WTC11 (cell line): ENCODE results near the gene IL1RAPL1. TPM values are rescaled to one million over a fixed set of nuclear protein-coding genes. Genes with fewer than 3 reads are reported as not detected.

ENCODE experiments used
- ATAC-seq: fragments of 200-7000 bp; cut with Tn5 transposase; 2 replicates; pipeline ENCODE4 v1.10.0; 2021; ENCODE audit warnings: mild to moderate bottlenecking, moderate library complexity
- CTCF ChIA-PET: fragments of 300-600 bp; sonication (Branson Sonifier 250); formaldehyde crosslinking; loops from one replicate; lab custom pipeline; 2021; ENCODE audit warnings: antibody characterized with exemption; lab: Charles Lee
- POLR2A ChIA-PET: fragments of 350-600 bp; sonication (Branson Sonifier 250); formaldehyde crosslinking; loops from one replicate; lab custom pipeline; 2021; ENCODE audit warnings: antibody characterized with exemption; lab: Charles Lee
- DNase-seq: peaks from one replicate; pipeline ENCODE4 v3.0.0; 2021; ENCODE audit warnings: low spot score
- H3K27ac Mint-ChIP-seq: 2 replicates; pipeline ENCODE4 v1.8.0; 2021; ENCODE audit warnings: mixed read lengths
- H3K27me3 Mint-ChIP-seq: 2 replicates; pipeline ENCODE4 v1.8.0; 2021; ENCODE audit warnings: low read depth, mild to moderate bottlenecking, moderate library complexity, mixed read lengths
- H3K36me3 Mint-ChIP-seq: 2 replicates; pipeline ENCODE4 v1.8.0; 2021; ENCODE audit warnings: mixed read lengths
- H3K4me1 Mint-ChIP-seq: 2 replicates; pipeline ENCODE4 v1.8.0; 2022; ENCODE audit warnings: mixed read lengths
- H3K4me3 Mint-ChIP-seq: 2 replicates; pipeline ENCODE4 v1.8.0; 2021; ENCODE audit warnings: mild to moderate bottlenecking, moderate library complexity, mixed read lengths
- H3K9me3 Mint-ChIP-seq: 2 replicates; pipeline ENCODE4 v1.8.0; 2021; ENCODE audit warnings: mixed read lengths
- CBFB ChIP-seq: sonication (generic); formaldehyde crosslinking; IDR thresholded peaks from 2 replicates; pipeline ENCODE4 v1.8.1; 2022; ENCODE audit warnings: mild to moderate bottlenecking, low read depth, missing genetic modification reagents
- CREB1 ChIP-seq: sonication (generic); formaldehyde crosslinking; IDR thresholded peaks from 2 replicates; pipeline ENCODE4 v1.8.0; 2023; ENCODE audit warnings: mild to moderate bottlenecking, missing genetic modification reagents
- CREM ChIP-seq: sonication (generic); formaldehyde crosslinking; IDR thresholded peaks from 2 replicates; pipeline ENCODE4 v1.8.1; 2022; ENCODE audit warnings: mild to moderate bottlenecking, missing genetic modification reagents, moderate library complexity
- CTCF ChIP-seq: fragments of 200-600 bp; IDR thresholded peaks from 2 replicates; pipeline ENCODE4 v1.8.0; 2022; ENCODE audit warnings: antibody characterized with exemption
- JAZF1 ChIP-seq: fragments of 250-450 bp; sonication (Bioruptor Pico); IDR thresholded peaks from 2 replicates; pipeline ENCODE4 v1.9.0; 2021; ENCODE audit warnings: moderate library complexity, mild to moderate bottlenecking, inconsistent platforms
- JUN ChIP-seq: sonication (generic); formaldehyde crosslinking; IDR thresholded peaks from 2 replicates; pipeline ENCODE4 v1.8.0; 2023; ENCODE audit warnings: mild to moderate bottlenecking, missing genetic modification reagents
- KAT7 ChIP-seq: sonication (generic); formaldehyde crosslinking; IDR thresholded peaks from 2 replicates; pipeline ENCODE4 v1.8.1; 2023; ENCODE audit warnings: missing genetic modification reagents, mild to moderate bottlenecking, borderline replicate concordance
- MAX ChIP-seq: sonication (generic); formaldehyde crosslinking; IDR thresholded peaks from 2 replicates; pipeline ENCODE4 v1.8.0; 2022; ENCODE audit warnings: mild to moderate bottlenecking, missing genetic modification reagents
- MXD4 ChIP-seq: fragments of 250-450 bp; sonication (Bioruptor Pico); IDR thresholded peaks from 2 replicates; pipeline ENCODE4 v1.8.0; 2021; ENCODE audit warnings: mild to moderate bottlenecking, moderate library complexity, borderline replicate concordance
- PREB ChIP-seq: sonication (generic); formaldehyde crosslinking; IDR thresholded peaks from 2 replicates; pipeline ENCODE4 v1.8.1; 2022; ENCODE audit warnings: mild to moderate bottlenecking, missing genetic modification reagents, moderate library complexity, borderline replicate concordance
- SMAD3 ChIP-seq: sonication (generic); formaldehyde crosslinking; IDR thresholded peaks from 2 replicates; pipeline ENCODE4 v1.8.0; 2022; ENCODE audit warnings: missing genetic modification reagents, mild to moderate bottlenecking, borderline replicate concordance
- SOX15 ChIP-seq: fragments of 250-450 bp; sonication (Bioruptor Pico); IDR thresholded peaks from 2 replicates; pipeline ENCODE4 v1.9.0; 2021; ENCODE audit warnings: mild to moderate bottlenecking
- ZNF138 ChIP-seq: sonication (generic); formaldehyde crosslinking; conservative IDR thresholded peaks from 2 replicates; pipeline ENCODE4 v1.8.1; 2022; ENCODE audit warnings: mild to moderate bottlenecking, moderate library complexity, missing genetic modification reagents
- ZNF232 ChIP-seq: sonication (generic); formaldehyde crosslinking; IDR thresholded peaks from 2 replicates; pipeline ENCODE4 v1.8.0; 2022; ENCODE audit warnings: mild to moderate bottlenecking, missing genetic modification reagents
- ZNF281 ChIP-seq: sonication (generic); formaldehyde crosslinking; IDR thresholded peaks from 2 replicates; pipeline ENCODE4 v1.8.0; 2023; ENCODE audit warnings: mild to moderate bottlenecking, missing genetic modification reagents
- ZNF423 ChIP-seq: fragments of 250-450 bp; sonication (Bioruptor Pico); IDR thresholded peaks from 2 replicates; pipeline ENCODE4 v2.1.2; 2022; ENCODE audit warnings: mild to moderate bottlenecking, moderate library complexity
- ZNF512 ChIP-seq: sonication (generic); formaldehyde crosslinking; IDR thresholded peaks from 2 replicates; pipeline ENCODE4 v1.8.1; 2022; ENCODE audit warnings: missing genetic modification reagents, borderline replicate concordance
- ZSCAN18 ChIP-seq: fragments of 250-450 bp; sonication (Bioruptor Pico); IDR thresholded peaks from 2 replicates; pipeline ENCODE4 v2.1.2; 2022; ENCODE audit warnings: mild to moderate bottlenecking, moderate library complexity
- total RNA-seq: library from RNA; stranded (reverse); gene quantifications from 3 replicates; pipeline ENCODE4 v1.2.3, GENCODE V29; 2021

The IL1RAPL1 gene
- total RNA-seq, 1 experiment from 2014 or later = 0.13 TPM

GRCh38 chrX:29690061-29690460, 1102.8 kb downstream of the IL1RAPL1 start (continued):
- TF ChIP-seq PREB (no peak), MAX (no peak), CTCF (no peak), ZSCAN18 (CRISPR knock-in tag) (no peak), MXD4 (CRISPR knock-in tag) (no peak), KAT7 (CRISPR knock-in tag) (no peak), CREB1 (no peak)

GRCh38 chrX:29691044-29691443, 1103.8 kb downstream of the IL1RAPL1 start:
- H3K27ac Mint-ChIP-seq = no peak overlapping the region
- ChIA-PET POLR2A (no interaction called here), CTCF (no interaction called here)
- ATAC-seq (no peak), DNase-seq (no peak)
- peaks cover 5% of the 10 kb centered on the region; the same call in 1 of the 2 replicates for H3K4me1 Mint-ChIP-seq
- H3K27me3 Mint-ChIP-seq = no peaks in the 10 kb centered on the region
- TF ChIP-seq SOX15 (CRISPR knock-in tag) (no peak), ZNF512 (CRISPR knock-in tag) (no peak), JUN (CRISPR knock-in tag) (no peak), JAZF1 (no peak), ZNF423 (no peak), ZNF281 (no peak), ZSCAN18 (CRISPR knock-in tag) (no peak), ZNF138 (CRISPR knock-in tag) (no peak), CBFB (CRISPR knock-in tag) (no peak), SMAD3 (CRISPR knock-in tag) (no peak), ZNF232 (CRISPR knock-in tag) (no peak), CREM (CRISPR knock-in tag) (no peak)
- H3K4me3 Mint-ChIP-seq = no peak overlapping the region
- H3K36me3 Mint-ChIP-seq = no peaks in the 10 kb centered on the region
- no peaks in the 10 kb centered on the region for H3K9me3 Mint-ChIP-seq
